Measurements from ENCODE around the gene DAB2IP.

DNA sequence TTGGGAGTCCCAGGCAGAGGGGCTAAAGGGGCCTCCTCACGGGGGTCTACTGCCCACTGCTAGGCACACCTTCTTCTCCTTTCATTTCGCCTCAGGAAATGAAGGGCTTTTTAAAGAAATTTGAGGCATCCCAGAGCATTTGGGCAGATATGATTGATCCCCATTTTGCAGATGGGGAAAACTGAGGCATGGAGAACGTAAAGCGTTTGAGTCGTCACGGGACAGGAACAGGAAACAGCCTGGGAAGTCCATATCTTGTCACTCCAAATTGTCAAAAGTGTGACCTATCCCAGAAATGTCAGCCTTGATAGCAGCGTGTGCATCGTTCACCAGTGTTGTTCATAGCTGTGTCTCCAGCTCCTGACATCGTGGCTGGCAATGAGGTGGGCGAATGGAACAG, 98.2 kb downstream of the DAB2IP start:
- TF ChIP-seq, protein P1, sequence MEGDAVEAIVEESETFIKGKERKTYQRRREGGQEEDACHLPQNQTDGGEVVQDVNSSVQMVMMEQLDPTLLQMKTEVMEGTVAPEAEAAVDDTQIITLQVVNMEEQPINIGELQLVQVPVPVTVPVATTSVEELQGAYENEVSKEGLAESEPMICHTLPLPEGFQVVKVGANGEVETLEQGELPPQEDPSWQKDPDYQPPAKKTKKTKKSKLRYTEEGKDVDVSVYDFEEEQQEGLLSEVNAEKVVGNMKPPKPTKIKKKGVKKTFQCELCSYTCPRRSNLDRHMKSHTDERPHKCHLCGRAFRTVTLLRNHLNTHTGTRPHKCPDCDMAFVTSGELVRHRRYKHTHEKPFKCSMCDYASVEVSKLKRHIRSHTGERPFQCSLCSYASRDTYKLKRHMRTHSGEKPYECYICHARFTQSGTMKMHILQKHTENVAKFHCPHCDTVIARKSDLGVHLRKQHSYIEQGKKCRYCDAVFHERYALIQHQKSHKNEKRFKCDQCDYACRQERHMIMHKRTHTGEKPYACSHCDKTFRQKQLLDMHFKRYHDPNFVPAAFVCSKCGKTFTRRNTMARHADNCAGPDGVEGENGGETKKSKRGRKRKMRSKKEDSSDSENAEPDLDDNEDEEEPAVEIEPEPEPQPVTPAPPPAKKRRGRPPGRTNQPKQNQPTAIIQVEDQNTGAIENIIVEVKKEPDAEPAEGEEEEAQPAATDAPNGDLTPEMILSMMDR (optimal IDR thresholded peaks at IDR 0.05 in 1 of 3, IDR thresholded peaks at IDR 0.05 in 1 of 3, conservative IDR thresholded peaks at IDR 0.05 in 1 of 3; ENCODE audit: extremely low read depth in 1 of 3, insufficient read depth in 2 of 3, low read length in 3 of 3), result no peak
- TF ChIP-seq EZH2 (IDR thresholded peaks at IDR 0.05; ENCODE audit: low read length), result no peak
